Activated CD4-positive, alpha-beta memory T cell treated with anti-CD3 and anti-CD28 coated beads, Interleukin-2, amount 10 ng/mL, durations not matched to agents 7 days and 5 days (primary cell): ENCODE results near the gene CEMP1. TPM values are rescaled to one million over a fixed set of nuclear protein-coding genes. Genes with fewer than 3 reads are reported as not detected.

Source experiments
- CTCF ChIA-PET: fragments of 350-600 bp; sonication (Branson Sonifier 250); formaldehyde crosslinking; loops from one replicate; lab custom pipeline; 2021; ENCODE audit warnings: antibody characterized with exemption, inconsistent platforms; lab: Charles Lee
- POLR2A ChIA-PET: fragments of 350-600 bp; sonication (Branson Sonifier 250); formaldehyde crosslinking; loops from one replicate; lab custom pipeline; 2021; ENCODE audit warnings: antibody characterized with exemption; lab: Charles Lee
- DNase-seq: peaks from one replicate; pipeline ENCODE4 v3.0.0-alpha.2; 2020
- H3K27ac Mint-ChIP-seq: one replicate; pipeline ENCODE4 v1.8.0; 2021; ENCODE audit warnings: mild to moderate bottlenecking, mixed read lengths
- H3K27me3 Mint-ChIP-seq: one replicate; pipeline ENCODE4 v1.8.0; 2021; ENCODE audit warnings: mixed read lengths
- H3K36me3 Mint-ChIP-seq: one replicate; pipeline ENCODE4 v1.8.0; 2021; ENCODE audit warnings: low read depth, mixed read lengths
- H3K4me1 Mint-ChIP-seq: one replicate; pipeline ENCODE4 v1.8.0; 2021; ENCODE audit warnings: mixed read lengths
- H3K4me3 Mint-ChIP-seq: one replicate; pipeline ENCODE4 v1.8.0; 2021; ENCODE audit warnings: mild to moderate bottlenecking, mixed read lengths
- H3K9me3 Mint-ChIP-seq: one replicate; pipeline ENCODE4 v1.8.0; 2021; ENCODE audit warnings: mixed read lengths
- total RNA-seq, 2 experiments: library from RNA; stranded (reverse); gene quantifications; one replicate each; pipeline ENCODE4 v1.2.3, GENCODE V29; 2021

CEMP1 gene
- total RNA-seq, 2 experiments from 2014 or later: 0.23 TPM; not detected in 1

- H3K4me3 Mint-ChIP-seq: no peak overlapping the region
- H3K9me3 Mint-ChIP-seq: no peaks in the 10 kb centered on the region
- H3K36me3 Mint-ChIP-seq: peaks cover 38% of the 10 kb centered on the region
- H3K27ac Mint-ChIP-seq: no peak overlapping the region
- DNase-seq: no peak
- no peaks in the 10 kb centered on the region for H3K27me3 Mint-ChIP-seq
- ChIA-PET CTCF (no interaction called here), POLR2A (interaction anchor here (0.9 to 2.0 kb wide), 4 partner anchors 8 to 14 kb away, joined by 3 to 5 read pairs (median 4); partner anchors contain the start of genes ATP6V0C and PDPK1)
- H3K4me1 Mint-ChIP-seq: peaks cover 22% of the 10 kb centered on the region
Observed at GRCh38 chr16:2523801-2524231, 7.4 kb downstream of the CEMP1 start.

- peaks cover 36% of the 10 kb centered on the region for H3K36me3 Mint-ChIP-seq
- H3K27me3 Mint-ChIP-seq: no peaks in the 10 kb centered on the region
- ChIA-PET CTCF (interaction anchor here (0.8 to 1.6 kb wide), 6 partner anchors 12 to 306 kb away, joined by 3 to 7 read pairs (median 4); partner anchors contain the start of genes ECI1, PDPK1, PGP and TEDC2), POLR2A (interaction anchor here (0.9 to 3.7 kb wide), 13 partner anchors 8 to 513 kb away, joined by 3 to 67 read pairs (median 4); partner anchors contain the start of genes CEMP1, PDPK1, TBC1D24 and TEDC2)
- H3K9me3 Mint-ChIP-seq: no peaks in the 10 kb centered on the region
- peak overlapping the region; percentile 92 for H3K27ac Mint-ChIP-seq
- peak; percentile 75 for DNase-seq
- H3K4me3 Mint-ChIP-seq: peak overlapping the region; percentile 84
- H3K4me1 Mint-ChIP-seq: peaks cover 44% of the 10 kb centered on the region
Observed at GRCh38 chr16:2520784-2521531, 10.2 kb downstream of the CEMP1 start.

- no peaks in the 10 kb centered on the region for H3K27me3 Mint-ChIP-seq
- no peaks in the 10 kb centered on the region for H3K9me3 Mint-ChIP-seq
- H3K4me1 Mint-ChIP-seq: peaks cover 51% of the 10 kb centered on the region
- peak within 1 kb of the TSS; percentile 84 for H3K4me3 Mint-ChIP-seq
- ChIA-PET POLR2A (interaction anchor here (0.6 to 3.7 kb wide), 14 partner anchors 9 to 512 kb away, joined by 3 to 67 read pairs (median 4); partner anchors contain the start of genes CEMP1, PDPK1, TBC1D24 and TEDC2), CTCF (interaction anchor here (0.7 to 1.6 kb wide), 7 partner anchors 12 to 306 kb away, joined by 3 to 7 read pairs (median 3); partner anchors contain the start of genes ECI1, PDPK1, PGP and TEDC2)
- peak within 1 kb of the TSS; percentile 92 for H3K27ac Mint-ChIP-seq
- peak; percentile 91 for DNase-seq
- H3K36me3 Mint-ChIP-seq: peaks cover 38% of the 10 kb centered on the region
Observed at GRCh38 chr16:2520097-2520783, 11.0 kb downstream of the CEMP1 start, which contains the start of gene AMDHD2. TSS of gene AMDHD2 (plus strand) at chr16:2520371. CDS start at chr16:2520459, 88 bp downstream.

- ChIA-PET CTCF (interaction anchor here (0.7 to 1.6 kb wide), 6 partner anchors 13 to 305 kb away, joined by 3 to 7 read pairs (median 4); partner anchors contain the start of genes ECI1, PDPK1, PGP and TEDC2), POLR2A (interaction anchor here (0.6 to 3.7 kb wide), 11 partner anchors 9 to 267 kb away, joined by 3 to 67 read pairs (median 4); partner anchors contain the start of genes CEMP1, PDPK1 and TBC1D24)
- Mint-ChIP-seq H3K27ac (peak overlapping the region; percentile 86), H3K9me3 (no peaks in the 10 kb centered on the region), H3K4me3 (peak overlapping the region; percentile 69), H3K27me3 (no peaks in the 10 kb centered on the region), H3K4me1 (peaks cover 56% of the 10 kb centered on the region), H3K36me3 (peaks cover 34% of the 10 kb centered on the region)
- DNase-seq: no peak
Observed at GRCh38 chr16:2519711-2520080, 11.5 kb downstream of the CEMP1 start.

- POLR2A ChIA-PET: interaction anchor here (0.9 to 3.7 kb wide), 6 partner anchors 13 to 259 kb away, joined by 3 to 67 read pairs (median 6); partner anchors contain the start of genes CCNF, CEMP1, PDPK1 and TBC1D24
Observed at GRCh38 chr16:2518823-2519710, 12.1 kb downstream of the CEMP1 start.

GRCh38 chr16:2517954-2518605 is 13.1 kb downstream of the CEMP1 start:
- H3K9me3 Mint-ChIP-seq: no peaks in the 10 kb centered on the region
- DNase-seq: no peak
- no peak overlapping the region for H3K4me3 Mint-ChIP-seq
- H3K27me3 Mint-ChIP-seq: no peaks in the 10 kb centered on the region
- peaks cover 25% of the 10 kb centered on the region for H3K36me3 Mint-ChIP-seq
- H3K27ac Mint-ChIP-seq: no peak overlapping the region
- CTCF ChIA-PET: no interaction called here
- POLR2A ChIA-PET: interaction anchor here (0.9 to 3.7 kb wide), 2 partner anchors 14 to 89 kb away, joined by 3 to 67 read pairs; partner anchors contain the start of genes CCNF and CEMP1
- H3K4me1 Mint-ChIP-seq: peaks cover 62% of the 10 kb centered on the region

More at GRCh38 chr16:2518823-2519710, 12.1 kb downstream of the CEMP1 start:
- no peaks in the 10 kb centered on the region for H3K27me3 Mint-ChIP-seq
- H3K4me1 Mint-ChIP-seq: peaks cover 58% of the 10 kb centered on the region
- DNase-seq: no peak
- CTCF ChIA-PET: interaction anchor here (1.3 to 1.5 kb wide), 2 partner anchors 18 to 59 kb away, joined by 4 to 7 read pairs; partner anchors contain the start of genes PDPK1 and TEDC2
- H3K36me3 Mint-ChIP-seq: peaks cover 31% of the 10 kb centered on the region
- H3K27ac Mint-ChIP-seq: peak overlapping the region; percentile 86
- H3K4me3 Mint-ChIP-seq: peak overlapping the region; percentile 69
- no peaks in the 10 kb centered on the region for H3K9me3 Mint-ChIP-seq

- DNase-seq: no peak
- H3K36me3 Mint-ChIP-seq: peaks cover 24% of the 10 kb centered on the region
- peak overlapping the region; percentile 90 for H3K27ac Mint-ChIP-seq
- ChIA-PET CTCF (interaction anchor here (1.1 kb wide), 1 partner anchor 28 kb away, joined by 4 read pairs; no protein-coding TSS in a partner anchor), POLR2A (interaction anchor here (1.7 to 3.5 kb wide), 2 partner anchors 21 to 362 kb away, joined by 3 to 16 read pairs; partner anchors contain the start of genes PDPK1 and TRAF7)
- no peaks in the 10 kb centered on the region for H3K27me3 Mint-ChIP-seq
- H3K9me3 Mint-ChIP-seq: no peaks in the 10 kb centered on the region
- H3K4me1 Mint-ChIP-seq: peaks cover 68% of the 10 kb centered on the region
- H3K4me3 Mint-ChIP-seq: peak overlapping the region; percentile 10
Observed at GRCh38 chr16:2516391-2517240, 14.6 kb downstream of the CEMP1 start.

- CTCF ChIA-PET: interaction anchor here (0.6 to 1.1 kb wide), 2 partner anchors 14 to 27 kb away, joined by 3 to 4 read pairs; no protein-coding TSS in a partner anchor
- H3K27me3 Mint-ChIP-seq: no peaks in the 10 kb centered on the region
- peaks cover 61% of the 10 kb centered on the region for H3K4me1 Mint-ChIP-seq
- POLR2A ChIA-PET: interaction anchor here (0.7 to 3.5 kb wide), 10 partner anchors 9 to 360 kb away, joined by 3 to 46 read pairs (median 4); partner anchors contain the start of genes ABCA3, CCNF, CEMP1 and E4F1
- DNase-seq: no peak
- H3K36me3 Mint-ChIP-seq: peaks cover 16% of the 10 kb centered on the region
- H3K27ac Mint-ChIP-seq: peak overlapping the region; percentile 90
- H3K9me3 Mint-ChIP-seq: no peaks in the 10 kb centered on the region
- peak overlapping the region; percentile 87 for H3K4me3 Mint-ChIP-seq
Observed at GRCh38 chr16:2515180-2515851, 15.9 kb downstream of the CEMP1 start.

- DNase-seq: peak; percentile 47
- no peaks in the 10 kb centered on the region for H3K9me3 Mint-ChIP-seq
- H3K4me3 Mint-ChIP-seq: peak overlapping the region; percentile 87
- peaks cover 11% of the 10 kb centered on the region for H3K36me3 Mint-ChIP-seq
- peak overlapping the region; percentile 91 for H3K27ac Mint-ChIP-seq
- POLR2A ChIA-PET: interaction anchor here (0.6 to 3.5 kb wide), 16 partner anchors 10 to 299 kb away, joined by 3 to 46 read pairs (median 4); partner anchors contain the start of genes ABCA3, CCNF, CEMP1 and E4F1
- no peaks in the 10 kb centered on the region for H3K27me3 Mint-ChIP-seq
- CTCF ChIA-PET: interaction anchor here (0.6 kb wide), 1 partner anchor 13 kb away, joined by 3 read pairs; no protein-coding TSS in a partner anchor
- H3K4me1 Mint-ChIP-seq: peaks cover 56% of the 10 kb centered on the region
Observed at GRCh38 chr16:2514333-2515179, 16.7 kb downstream of the CEMP1 start.
